ENCODE measurements around the gene SGCD.

DNA sequence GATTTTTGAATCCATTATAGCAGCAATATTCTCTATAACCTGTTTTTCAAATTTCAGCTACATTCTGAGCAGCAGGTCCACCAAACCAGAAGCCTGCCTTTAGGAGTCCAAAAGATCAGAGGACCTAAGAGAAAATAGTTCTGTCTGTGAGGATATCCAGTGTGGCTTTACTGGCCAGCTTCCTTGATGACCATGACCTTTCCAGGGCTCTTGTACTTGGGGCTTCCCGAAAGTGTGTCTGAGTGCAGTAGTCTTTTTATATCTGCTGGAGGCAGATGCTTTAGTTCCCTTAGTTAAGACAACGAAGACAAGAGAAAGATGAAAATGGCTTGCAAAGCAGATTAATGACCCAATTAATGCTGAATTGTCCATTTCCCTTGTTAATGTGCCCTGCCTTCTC lies 72.4 kb downstream of the SGCD start:
- TF ChIP-seq POLR2A (IDR thresholded peaks at IDR 0.05): no peak
- TF ChIP-seq, protein P1, sequence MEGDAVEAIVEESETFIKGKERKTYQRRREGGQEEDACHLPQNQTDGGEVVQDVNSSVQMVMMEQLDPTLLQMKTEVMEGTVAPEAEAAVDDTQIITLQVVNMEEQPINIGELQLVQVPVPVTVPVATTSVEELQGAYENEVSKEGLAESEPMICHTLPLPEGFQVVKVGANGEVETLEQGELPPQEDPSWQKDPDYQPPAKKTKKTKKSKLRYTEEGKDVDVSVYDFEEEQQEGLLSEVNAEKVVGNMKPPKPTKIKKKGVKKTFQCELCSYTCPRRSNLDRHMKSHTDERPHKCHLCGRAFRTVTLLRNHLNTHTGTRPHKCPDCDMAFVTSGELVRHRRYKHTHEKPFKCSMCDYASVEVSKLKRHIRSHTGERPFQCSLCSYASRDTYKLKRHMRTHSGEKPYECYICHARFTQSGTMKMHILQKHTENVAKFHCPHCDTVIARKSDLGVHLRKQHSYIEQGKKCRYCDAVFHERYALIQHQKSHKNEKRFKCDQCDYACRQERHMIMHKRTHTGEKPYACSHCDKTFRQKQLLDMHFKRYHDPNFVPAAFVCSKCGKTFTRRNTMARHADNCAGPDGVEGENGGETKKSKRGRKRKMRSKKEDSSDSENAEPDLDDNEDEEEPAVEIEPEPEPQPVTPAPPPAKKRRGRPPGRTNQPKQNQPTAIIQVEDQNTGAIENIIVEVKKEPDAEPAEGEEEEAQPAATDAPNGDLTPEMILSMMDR (IDR thresholded peaks at IDR 0.05): no peak
